Sigmoid colon (tissue), 7 donors: Measurements from ENCODE around the gene GOLGA6L26. TPM values are rescaled to one million over a fixed set of nuclear protein-coding genes. Genes with fewer than 3 reads are reported as not detected.
"Not testable (repeated sequence)": the region's sequence is repeated elsewhere in the genome, so short reads cannot be mapped to it uniquely, and the experiment has no call there.

Experiments used
- DNase-seq: peaks from one replicate; pipeline ENCODE4 v3.0.0-alpha.2; 2019
- H3K27ac ChIP-seq, 4 donors: fragments of 200-600 bp; sonication (generic); one replicate each; pipeline ENCODE4 v1.5.1; 2016 to 2019; ENCODE audit warnings: mild to moderate bottlenecking in 1 of 4
- H3K27me3 ChIP-seq, 3 donors: fragments of 200-600 bp; sonication (generic); one replicate each; pipeline ENCODE4 v1.5.1; 2019; ENCODE audit warnings: mild to moderate bottlenecking in 1 of 3
- H3K36me3 ChIP-seq, 4 donors: fragments of 200-600 bp; sonication (generic); one replicate each; pipeline ENCODE4 v1.5.1; 2016 to 2019
- H3K4me1 ChIP-seq, 4 donors: fragments of 200-600 bp; sonication (generic); one replicate each; pipeline ENCODE4 v1.5.1; 2017 to 2019
- H3K4me3 ChIP-seq, 4 donors: fragments of 200-600 bp; sonication (generic); one replicate each; pipeline ENCODE4 v1.5.1; 2017 to 2019; ENCODE audit warnings: mild to moderate bottlenecking in 2 of 4, moderate library complexity in 1 of 4
- H3K9me3 ChIP-seq, 4 donors: fragments of 200-600 bp in 3 of 4; sonication (generic) in 3 of 4; one replicate each; pipeline versions ENCODE4 v1.5.1 to v1.6.1; 2013 to 2019
- POLR2A ChIP-seq, 2 donors: fragments of 450-650 bp; IDR thresholded peaks; one replicate each; pipeline ENCODE4 v1.6.1; 2016; ENCODE audit warnings: antibody characterized with exemption in 2 of 2, mild to moderate bottlenecking in 2 of 2, moderate library complexity in 2 of 2
- WGBS, 2 donors: extraction: QIAGEN DNeasy Blood & Tissue Kit; methylation state at CpG; one replicate each; pipeline ENCODE4 v1.1.7; 2013; 5-methylcytosine and 5-hydroxymethylcytosine counted together
- intact Hi-C: fragments of 100-400 bp; cut with DNase I; formaldehyde crosslinking; loops from one replicate; pipeline ENCODE4 v1.15.1; 2023
- polyA plus RNA-seq, 3 donors: library from polyadenylated mRNA; stranded (reverse); fragments of 200-250 nt; gene quantifications; one replicate each; pipeline ENCODE4 v1.2.3, GENCODE V29; 2013
- total RNA-seq, 4 donors: library from RNA; depleted of rRNA; stranded (reverse); fragments of >200 nt; gene quantifications; one replicate each; pipeline ENCODE4 v1.1.0, GENCODE V29; 2016
- TF ChIP-seq, protein P1 (sequence below), 4 experiments: fragments of 450-650 bp in 3 of 4; fragments of 200-600 bp in 1 of 4; IDR thresholded peaks; one replicate each; pipeline ENCODE4 v1.5.1; 2016 to 2019; ENCODE audit warnings: antibody characterized with exemption in 4 of 4, mild to moderate bottlenecking in 3 of 4, moderate library complexity in 2 of 4
- donor health status: healthy with polysubstance abuse.
- donor health status: Bipolar disorder and iron deficiency.
- donor health status: healthy.

Gene GOLGA6L26, protein sequence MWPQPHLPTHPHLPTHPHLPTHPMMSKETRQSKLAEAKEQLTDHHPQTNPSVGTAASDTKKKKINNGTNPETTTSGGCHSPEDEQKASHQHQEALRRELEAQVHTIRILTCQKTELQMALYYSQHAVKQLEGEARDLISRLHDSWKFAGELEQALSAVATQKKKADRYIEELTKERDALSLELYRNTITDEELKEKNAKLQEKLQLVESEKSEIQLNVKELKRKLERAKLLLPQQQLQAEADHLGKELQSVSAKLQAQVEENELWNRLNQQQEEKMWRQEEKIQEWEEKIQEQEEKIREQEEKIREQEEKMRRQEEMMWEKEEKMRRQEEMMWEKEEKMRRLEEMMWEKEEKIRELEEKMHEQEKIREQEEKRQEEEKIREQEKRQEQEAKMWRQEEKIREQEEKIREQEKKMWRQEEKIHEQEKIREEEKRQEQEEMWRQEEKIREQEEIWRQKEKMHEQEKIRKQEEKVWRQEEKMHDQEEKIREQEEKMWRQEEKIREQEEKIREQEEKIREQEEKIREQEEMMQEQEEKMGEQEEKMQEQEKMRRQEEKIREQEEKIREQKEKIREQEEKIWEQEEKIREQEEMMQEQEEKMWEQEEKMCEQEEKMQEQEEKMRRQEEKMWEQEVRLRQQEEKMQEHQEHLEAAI
- total RNA-seq (not detected), polyA plus RNA-seq (under 1 TPM in 1 of 3 donors, not detected in 2; 0.60 TPM)

- WGBS, 2 donors = no CpG with 5 or more reads among the region's 7 CpGs
- H3K4me3 ChIP-seq, DNase-seq, H3K27me3 ChIP-seq, H3K27ac ChIP-seq, H3K4me1 ChIP-seq, H3K36me3 ChIP-seq, intact Hi-C loops, H3K9me3 ChIP-seq: not testable (repeated sequence)
Measured at GRCh38 chr15:23334096-23334495, at the start of gene GOLGA6L26. Gene GOLGA6L26 (minus strand): TSS chr15:23334196. CDS start chr15:23334135, 61 bp downstream.

DNA sequence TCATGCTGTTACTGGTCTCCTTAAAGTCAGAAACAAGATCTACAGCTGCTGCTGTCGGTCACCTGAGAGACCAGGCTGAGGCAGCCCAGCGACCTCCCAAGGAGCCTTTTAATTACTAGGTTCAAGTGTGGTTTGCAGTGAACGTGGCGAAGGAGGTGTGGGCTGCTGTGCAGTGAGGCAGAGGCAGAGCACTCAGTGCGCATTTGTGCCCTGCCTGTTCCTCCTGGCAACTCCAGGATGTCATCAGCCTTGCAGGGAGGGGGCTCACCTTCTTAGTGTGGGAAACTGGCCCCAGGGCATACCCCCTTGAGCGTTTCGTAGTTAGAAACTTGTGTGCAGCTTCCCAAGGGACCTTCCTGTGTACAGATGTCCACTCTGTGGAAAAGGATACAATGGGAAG, 47.2 kb upstream of the GOLGA6L26 start:
- H3K4me1 ChIP-seq, H3K36me3 ChIP-seq, H3K27me3 ChIP-seq, H3K9me3 ChIP-seq, H3K27ac ChIP-seq, DNase-seq, intact Hi-C loops, H3K4me3 ChIP-seq: not testable (repeated sequence)
- 67 to 74% methylated on average over 7 of the region's 7 CpGs for WGBS, 2 donors

- H3K4me1 ChIP-seq, H3K9me3 ChIP-seq, H3K36me3 ChIP-seq, H3K27me3 ChIP-seq, H3K4me3 ChIP-seq, H3K27ac ChIP-seq, intact Hi-C loops, DNase-seq: not testable (repeated sequence)
- WGBS, 2 donors = 62 to 67% methylated on average over 4 of the region's 4 CpGs
Measured at GRCh38 chr15:23380700-23381099, 46.7 kb upstream of the GOLGA6L26 start.

DNA sequence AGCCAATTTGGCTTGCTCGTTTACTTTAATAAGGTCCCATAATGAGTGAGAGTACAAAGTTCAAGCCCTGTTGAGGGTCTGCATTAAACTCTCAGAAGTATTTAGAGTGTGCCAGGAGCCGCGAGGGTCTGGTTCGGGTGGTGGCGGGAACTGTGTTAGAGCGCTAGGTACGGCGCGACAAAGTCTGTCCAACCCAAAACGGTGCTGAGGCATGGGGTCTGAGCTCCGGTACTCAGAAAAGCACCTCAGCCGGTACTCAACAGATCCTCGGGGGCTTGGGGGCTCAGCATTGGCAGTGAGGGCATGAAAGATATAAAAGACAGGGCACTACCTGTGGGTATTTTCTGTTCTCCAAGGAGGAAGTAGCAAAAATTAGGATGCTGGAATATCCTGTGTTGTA, 45.0 kb upstream of the GOLGA6L26 start:
- H3K9me3 ChIP-seq, H3K36me3 ChIP-seq, DNase-seq, H3K27ac ChIP-seq, H3K4me1 ChIP-seq, H3K27me3 ChIP-seq, H3K4me3 ChIP-seq, intact Hi-C loops: not testable (repeated sequence)
- WGBS, 2 donors = 93 to 94% methylated on average over 13 of the region's 13 CpGs

GRCh38 chr15:23374226-23374625, 40.2 kb upstream of the GOLGA6L26 start:
- H3K9me3 ChIP-seq, H3K4me1 ChIP-seq, H3K36me3 ChIP-seq, H3K4me3 ChIP-seq, intact Hi-C loops, H3K27me3 ChIP-seq, H3K27ac ChIP-seq, DNase-seq: not testable (repeated sequence)
- 93 to 94% methylated on average over 11 of the region's 11 CpGs for WGBS, 2 donors

DNA sequence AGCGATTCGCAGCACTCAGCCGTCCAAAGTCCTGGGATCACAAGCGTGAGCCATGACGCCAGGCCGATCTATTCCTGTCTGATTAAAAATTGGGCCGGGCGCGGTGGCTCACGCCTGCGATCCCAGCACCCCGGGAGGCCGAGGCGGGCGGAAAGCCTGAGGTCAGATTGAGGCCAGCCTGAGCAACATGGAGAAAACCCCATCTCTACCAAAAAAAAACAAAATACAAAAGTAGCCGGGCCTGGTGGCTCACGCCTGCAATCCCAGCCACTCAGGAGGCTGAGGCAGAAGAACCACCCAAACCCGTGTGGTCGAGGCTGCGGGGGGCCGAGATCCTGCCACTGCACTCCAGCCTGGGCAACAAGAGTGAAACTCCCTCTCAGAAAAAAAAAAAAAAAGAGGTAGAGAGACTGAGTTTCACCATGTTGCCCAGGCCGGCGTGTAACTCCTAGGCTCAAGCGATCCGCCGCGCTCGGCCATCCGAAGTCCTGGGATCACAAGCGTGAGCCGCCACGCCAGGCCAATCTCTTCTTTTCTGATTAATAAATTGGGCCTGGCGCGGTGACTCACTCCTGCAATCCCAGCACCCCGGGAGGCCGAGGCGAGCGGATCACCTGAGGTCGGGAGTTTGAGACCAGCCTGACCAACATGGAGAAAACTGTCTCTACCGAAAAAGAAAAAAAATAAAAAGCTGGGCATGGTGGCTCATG, 39.0 kb upstream of the GOLGA6L26 start:
- WGBS, 2 donors = 96 to 97% methylated on average over 40 of the region's 40 CpGs
- H3K27ac ChIP-seq = not testable (repeated sequence)

DNA sequence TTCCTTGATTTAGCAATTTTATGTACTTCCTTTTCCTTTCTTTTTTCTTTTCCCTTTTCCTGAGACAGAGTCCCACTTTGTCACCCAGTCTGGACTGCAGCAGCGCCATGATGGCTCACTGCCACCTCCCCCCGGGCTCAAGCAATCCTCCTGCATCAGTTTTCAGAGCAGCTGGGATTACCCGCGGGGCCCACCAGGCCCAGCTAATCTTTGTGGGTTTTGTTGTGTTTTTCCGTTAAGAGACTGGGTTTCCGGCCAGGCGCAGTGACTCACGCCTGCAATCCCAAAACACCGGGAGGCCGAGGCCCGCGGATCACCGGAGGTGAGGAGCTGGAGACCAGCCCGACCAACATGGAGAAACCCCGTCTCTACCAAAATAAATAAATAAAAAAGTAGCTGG, 38.3 kb upstream of the GOLGA6L26 start:
- peaks cover 0 to 6% (median 0%) of the 10 kb centered on the region in 4 donors for H3K4me1 ChIP-seq
- H3K4me3 ChIP-seq = no peak overlapping the region
- 86 to 93% methylated on average over 15 of the region's 15 CpGs for WGBS, 2 donors
- H3K9me3 ChIP-seq = no peaks in the 10 kb centered on the region
- no peak for TF ChIP-seq POLR2A (IDR thresholded peaks at IDR 0.05)
- TF ChIP-seq, protein P1, sequence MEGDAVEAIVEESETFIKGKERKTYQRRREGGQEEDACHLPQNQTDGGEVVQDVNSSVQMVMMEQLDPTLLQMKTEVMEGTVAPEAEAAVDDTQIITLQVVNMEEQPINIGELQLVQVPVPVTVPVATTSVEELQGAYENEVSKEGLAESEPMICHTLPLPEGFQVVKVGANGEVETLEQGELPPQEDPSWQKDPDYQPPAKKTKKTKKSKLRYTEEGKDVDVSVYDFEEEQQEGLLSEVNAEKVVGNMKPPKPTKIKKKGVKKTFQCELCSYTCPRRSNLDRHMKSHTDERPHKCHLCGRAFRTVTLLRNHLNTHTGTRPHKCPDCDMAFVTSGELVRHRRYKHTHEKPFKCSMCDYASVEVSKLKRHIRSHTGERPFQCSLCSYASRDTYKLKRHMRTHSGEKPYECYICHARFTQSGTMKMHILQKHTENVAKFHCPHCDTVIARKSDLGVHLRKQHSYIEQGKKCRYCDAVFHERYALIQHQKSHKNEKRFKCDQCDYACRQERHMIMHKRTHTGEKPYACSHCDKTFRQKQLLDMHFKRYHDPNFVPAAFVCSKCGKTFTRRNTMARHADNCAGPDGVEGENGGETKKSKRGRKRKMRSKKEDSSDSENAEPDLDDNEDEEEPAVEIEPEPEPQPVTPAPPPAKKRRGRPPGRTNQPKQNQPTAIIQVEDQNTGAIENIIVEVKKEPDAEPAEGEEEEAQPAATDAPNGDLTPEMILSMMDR (IDR thresholded peaks at IDR 0.05) = no peak
- no peaks in the 10 kb centered on the region for H3K27me3 ChIP-seq
- DNase-seq = no peak
- no peaks in the 10 kb centered on the region for H3K36me3 ChIP-seq
- no peak overlapping the region for H3K27ac ChIP-seq
- intact Hi-C loops = no loop called here

More for the DNA sequence above, 39.0 kb upstream of the GOLGA6L26 start:
- H3K27me3 ChIP-seq, H3K36me3 ChIP-seq, intact Hi-C loops, H3K4me1 ChIP-seq, H3K4me3 ChIP-seq, H3K9me3 ChIP-seq, DNase-seq: not testable (repeated sequence)

- H3K27me3 ChIP-seq, H3K36me3 ChIP-seq, H3K27ac ChIP-seq, H3K4me1 ChIP-seq, H3K9me3 ChIP-seq, H3K4me3 ChIP-seq, DNase-seq, intact Hi-C loops: not testable (repeated sequence)
- WGBS, 2 donors = 86 to 89% methylated on average over 3 of the region's 3 CpGs
Measured at GRCh38 chr15:23371868-23372267, 37.9 kb upstream of the GOLGA6L26 start.

DNA sequence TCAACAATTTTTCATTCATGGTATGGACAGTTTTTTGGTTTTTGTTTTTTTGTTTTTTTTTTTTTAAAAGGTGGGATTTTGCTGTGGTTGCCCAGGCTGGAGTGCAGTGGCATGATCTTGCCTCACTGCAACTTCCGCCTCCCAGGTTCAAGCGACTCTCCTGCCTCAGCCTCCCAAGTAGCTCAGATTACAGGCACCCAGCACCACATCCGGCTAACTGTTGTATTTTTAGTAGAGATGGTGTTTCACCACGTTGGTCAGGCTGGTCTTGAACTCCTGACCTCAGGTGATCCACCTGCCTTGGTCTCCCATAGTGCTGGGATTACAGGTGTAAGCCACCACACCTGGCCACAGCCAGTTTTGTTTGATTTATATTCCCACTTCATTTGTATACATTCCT, 37.1 kb upstream of the GOLGA6L26 start:
- H3K27me3 ChIP-seq, H3K4me3 ChIP-seq, H3K36me3 ChIP-seq, intact Hi-C loops, H3K9me3 ChIP-seq, H3K4me1 ChIP-seq, DNase-seq, H3K27ac ChIP-seq: not testable (repeated sequence)
- WGBS, 2 donors = 53 to 73% methylated on average over 4 of the region's 4 CpGs
